DOHH2 (cell line): ENCODE results near the gene CFAP69.

Source experiments
- CTCF ChIP-seq: fragments of 200-600 bp; sonication (generic); IDR thresholded peaks from one replicate; pipeline ENCODE4 v1.5.1; 2014; ENCODE audit warnings: antibody characterized with exemption, mild to moderate bottlenecking, low read depth, low read length; ENCODE audit not compliant: poor library complexity, severe bottlenecking
- EZH2phosphoT487 ChIP-seq: fragments of 200-600 bp; sonication (generic); IDR thresholded peaks from 2 replicates; pipeline ENCODE4 v1.6.1; 2017; ENCODE audit warnings: borderline replicate concordance, mild to moderate bottlenecking, antibody characterized with exemption, low read length, moderate library complexity, mixed read lengths

- TF ChIP-seq CTCF = no peak
- no peak for TF ChIP-seq EZH2phosphoT487
Observed at GRCh38 chr7:90231304-90231703, 13.7 kb upstream of the CFAP69 start.
